Measurements from ENCODE around the gene LETMD1. TPM values are rescaled to one million over a fixed set of nuclear protein-coding genes. Genes with fewer than 3 reads are reported as not detected.
"Not testable (repeated sequence)": the region's sequence is repeated elsewhere in the genome, so short reads cannot be mapped to it uniquely, and the experiment has no call there.

The LETMD1 gene
- total and polyA plus RNA-seq, 2 donors (not counting 1 experiment from before 2014, with no cell fraction given) = 94.7 to 101 TPM

DNA sequence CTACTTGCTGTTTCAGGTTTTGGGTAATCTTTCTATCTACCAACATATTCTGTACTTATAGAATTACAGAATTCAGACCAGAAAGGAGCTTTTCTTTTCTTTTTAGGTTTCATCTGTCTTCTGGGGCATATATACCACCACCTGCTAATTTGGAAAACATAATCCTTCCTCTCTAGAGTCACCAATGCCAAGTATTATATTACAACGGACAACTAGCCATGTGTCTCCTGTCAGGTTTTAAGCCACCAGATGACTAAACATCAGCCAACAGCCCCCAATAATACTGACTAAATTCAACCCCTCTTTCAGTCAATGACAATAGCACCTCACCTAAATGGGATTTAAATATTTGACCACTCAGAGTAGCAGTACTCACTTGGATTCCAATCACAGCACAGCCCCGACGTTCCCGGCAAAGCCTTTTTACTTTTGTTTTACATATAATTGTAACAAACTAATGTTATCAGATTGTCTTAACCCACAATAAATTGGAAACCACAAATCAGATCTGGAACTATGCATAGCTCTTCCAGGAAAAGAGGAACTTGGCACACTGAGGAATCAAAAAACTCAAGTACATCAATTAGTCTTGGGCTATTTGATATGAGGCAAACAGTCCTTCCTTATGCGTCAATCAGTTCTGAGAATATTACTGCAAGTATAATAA is 35.4 kb upstream of the LETMD1 start:
- intact Hi-C loops (cut with micrococcal nuclease) = no loop called here
- POLR2A ChIA-PET = interaction anchor here (0.6 to 0.7 kb wide), 2 partner anchors 14 to 33 kb away, joined by 3 to 9 read pairs; partner anchors contain the start of gene SLC11A2
- H3K4me1 Mint-ChIP-seq = peaks cover 18% of the 10 kb centered on the region
- no peak overlapping the region for H3K27ac Mint-ChIP-seq
- Histone ChIP-seq H3K27me3 (replicated peaks in 1 of 4; ENCODE audit: control extremely low read depth in 1 of 4, control insufficient read depth in 3 of 4, insufficient read depth in 4 of 4, low read length in 3 of 4) (no peaks in the 10 kb centered on the region), H3K4me1 (ENCODE audit: control insufficient read depth in 2 of 2, insufficient read depth in 2 of 2, low read length in 2 of 2) (peaks cover 13 to 14% of the 10 kb centered on the region in 2 donors), H3K4me3 (ENCODE audit: control extremely low read depth in 1 of 5, extremely low read depth in 1 of 5, insufficient read depth in 1 of 5, low read depth in 2 of 5, low read length in 4 of 5) (no peak overlapping the region), H3K4me2 (replicated peaks; ENCODE audit: low read depth, low read length, poor library complexity, severe bottlenecking) (no peak overlapping the region), H3K9me3 (ENCODE audit: control extremely low read depth in 1 of 3, control insufficient read depth in 2 of 3, insufficient read depth in 1 of 3, low read length in 2 of 3) (no peaks in the 10 kb centered on the region), H3K9ac (ENCODE audit: low read length) (no peak overlapping the region), H3K79me2 (ENCODE audit: control insufficient read depth, insufficient read depth, low read length) (peaks cover 68% of the 10 kb centered on the region), H3K27ac (ENCODE audit: low read length in 2 of 2) (no peak overlapping the region), H2AFZ (ENCODE audit: insufficient read depth, low read depth, low read length, poor library complexity, severe bottlenecking) (no peak overlapping the region), H4K20me1 (ENCODE audit: control insufficient read depth, insufficient read depth, low read length, poor library complexity, severe bottlenecking) (peaks cover 5% of the 10 kb centered on the region), H3K36me3 (replicated peaks in 1 of 2; ENCODE audit: control extremely low read depth in 1 of 2, control insufficient read depth in 1 of 2, extremely low read depth in 1 of 2, insufficient read depth in 2 of 2, low read length in 1 of 2) (no peaks in the 10 kb centered on the region)
- CTCF ChIA-PET = interaction anchor here (0.7 to 1.6 kb wide), 2 partner anchors 10 to 295 kb away, joined by 3 to 6 read pairs; no protein-coding TSS in a partner anchor
- ATAC-seq (ENCODE audit: low read depth) = no peak
- H3K9me3 Mint-ChIP-seq (ENCODE audit: insufficient read depth) = no peaks in the 10 kb centered on the region
- no peak overlapping the region for H3K4me3 Mint-ChIP-seq
- no peak for TF ChIP-seq CTCF (IDR thresholded peaks at IDR 0.05)
- TF ChIP-seq EZH2 (IDR thresholded peaks at IDR 0.05; ENCODE audit: borderline replicate concordance, insufficient read depth, low read depth, low read length, poor library complexity, severe bottlenecking) = no peak
- 89% methylated on average over 1 of the region's 5 CpGs for WGBS (ENCODE audit: insufficient coverage)
- H3K27me3 Mint-ChIP-seq = no peaks in the 10 kb centered on the region
- DNase-seq = no peak

DNA sequence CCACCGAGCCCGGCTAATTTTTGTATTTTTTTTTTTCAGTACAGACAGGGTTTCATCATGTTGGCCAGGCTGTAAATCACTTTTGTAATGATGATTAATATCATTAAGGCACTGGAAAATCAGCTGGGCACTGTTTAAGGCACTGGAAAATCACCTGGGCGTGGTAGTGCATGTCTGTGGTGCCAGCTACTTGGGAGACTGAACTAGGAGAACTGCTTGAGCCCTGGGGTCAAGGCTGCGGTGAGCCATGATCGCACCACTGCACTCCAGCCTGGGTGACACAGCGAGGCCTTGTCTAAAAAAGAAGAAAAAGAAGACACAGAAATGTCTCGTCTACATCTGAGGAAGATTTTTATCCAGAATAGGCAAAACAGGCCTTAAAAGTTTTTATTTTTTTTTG is 34.7 kb upstream of the LETMD1 start:
- DNase-seq (no peak), ATAC-seq (ENCODE audit: low read depth) (no peak)
- no peak overlapping the region for H2AFZ ChIP-seq (ENCODE audit: insufficient read depth, low read depth, low read length, poor library complexity, severe bottlenecking)
- Mint-ChIP-seq H3K9me3 (ENCODE audit: insufficient read depth) (no peaks in the 10 kb centered on the region), H3K27me3 (no peaks in the 10 kb centered on the region), H3K4me3 (no peak overlapping the region), H3K4me1 (peaks cover 16% of the 10 kb centered on the region), H3K27ac (no peak overlapping the region)
- WGBS (ENCODE audit: insufficient coverage) = 100% methylated on average over 7 of the region's 7 CpGs
- intact Hi-C loops (cut with micrococcal nuclease) = no loop called here
- no peaks in the 10 kb centered on the region for H3K27me3 ChIP-seq (replicated peaks in 1 of 4; ENCODE audit: control extremely low read depth in 1 of 4, control insufficient read depth in 3 of 4, insufficient read depth in 4 of 4, low read length in 3 of 4)
- H3K79me2 ChIP-seq (ENCODE audit: control insufficient read depth, insufficient read depth, low read length) = peaks cover 75% of the 10 kb centered on the region
- no peak overlapping the region for H3K27ac ChIP-seq (ENCODE audit: low read length in 2 of 2)
- no peak overlapping the region for H3K4me2 ChIP-seq (replicated peaks; ENCODE audit: low read depth, low read length, poor library complexity, severe bottlenecking)
- no peak overlapping the region for H3K9ac ChIP-seq (ENCODE audit: low read length)
- H3K4me3 ChIP-seq (ENCODE audit: control extremely low read depth in 1 of 5, extremely low read depth in 1 of 5, insufficient read depth in 1 of 5, low read depth in 2 of 5, low read length in 4 of 5) = no peak overlapping the region
- H3K4me1 ChIP-seq (ENCODE audit: control insufficient read depth in 2 of 2, insufficient read depth in 2 of 2, low read length in 2 of 2) = peaks cover 11 to 12% of the 10 kb centered on the region in 2 donors
- ChIA-PET POLR2A (interaction anchor here (0.7 kb wide), 1 partner anchor 13 kb away, joined by 3 read pairs; the partner anchor contains the start of gene SLC11A2), CTCF (interaction anchor here (1.6 kb wide), 1 partner anchor 9 kb away, joined by 6 read pairs; no protein-coding TSS in a partner anchor)
- no peaks in the 10 kb centered on the region for H3K9me3 ChIP-seq (ENCODE audit: control extremely low read depth in 1 of 3, control insufficient read depth in 2 of 3, insufficient read depth in 1 of 3, low read length in 2 of 3)
- H3K36me3 ChIP-seq (replicated peaks in 1 of 2; ENCODE audit: control extremely low read depth in 1 of 2, control insufficient read depth in 1 of 2, extremely low read depth in 1 of 2, insufficient read depth in 2 of 2, low read length in 1 of 2) = no peaks in the 10 kb centered on the region
- TF ChIP-seq EZH2 (IDR thresholded peaks at IDR 0.05; ENCODE audit: borderline replicate concordance, insufficient read depth, low read depth, low read length, poor library complexity, severe bottlenecking) = no peak
- TF ChIP-seq CTCF (IDR thresholded peaks at IDR 0.05) = no peak
- peaks cover 5% of the 10 kb centered on the region for H4K20me1 ChIP-seq (ENCODE audit: control insufficient read depth, insufficient read depth, low read length, poor library complexity, severe bottlenecking)

DNA sequence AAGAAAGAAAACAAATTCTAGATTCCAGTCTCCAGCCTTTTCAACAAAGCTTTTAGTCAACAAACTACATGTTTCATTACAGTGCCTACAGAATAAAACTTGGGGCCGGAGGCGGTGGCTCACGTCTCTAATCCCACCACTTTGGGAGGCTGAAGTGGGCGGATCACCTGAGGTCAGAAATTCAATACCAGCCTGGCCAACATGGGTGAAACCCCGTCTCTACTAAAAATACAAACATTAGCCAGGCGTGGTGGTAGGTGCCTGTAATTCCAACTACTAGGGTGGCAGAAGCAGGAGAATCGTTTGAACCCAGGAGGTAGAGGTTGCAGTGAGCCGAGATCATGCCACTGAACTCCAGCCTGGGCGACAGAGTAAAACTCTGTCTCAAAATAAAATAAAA is 33.7 kb upstream of the LETMD1 start:
- DNase-seq; H3K27ac Mint-ChIP-seq; H4K20me1 ChIP-seq (ENCODE audit: control insufficient read depth, insufficient read depth, low read length, poor library complexity, severe bottlenecking); H3K4me1 Mint-ChIP-seq; POLR2A ChIA-PET; CTCF ChIA-PET; H3K27me3 Mint-ChIP-seq; H3K27me3 ChIP-seq (replicated peaks in 1 of 4; ENCODE audit: control extremely low read depth in 1 of 4, control insufficient read depth in 3 of 4, insufficient read depth in 4 of 4, low read length in 3 of 4); H3K36me3 ChIP-seq (replicated peaks in 1 of 2; ENCODE audit: control extremely low read depth in 1 of 2, control insufficient read depth in 1 of 2, extremely low read depth in 1 of 2, insufficient read depth in 2 of 2, low read length in 1 of 2); H3K9ac ChIP-seq (ENCODE audit: low read length); H3K4me2 ChIP-seq (replicated peaks; ENCODE audit: low read depth, low read length, poor library complexity, severe bottlenecking); H3K9me3 Mint-ChIP-seq (ENCODE audit: insufficient read depth); intact Hi-C loops (cut with micrococcal nuclease); H3K27ac ChIP-seq (ENCODE audit: low read length in 2 of 2); H3K9me3 ChIP-seq (ENCODE audit: control extremely low read depth in 1 of 3, control insufficient read depth in 2 of 3, insufficient read depth in 1 of 3, low read length in 2 of 3); H3K4me3 Mint-ChIP-seq; ATAC-seq (ENCODE audit: low read depth); H2AFZ ChIP-seq (ENCODE audit: insufficient read depth, low read depth, low read length, poor library complexity, severe bottlenecking); H3K4me1 ChIP-seq (ENCODE audit: control insufficient read depth in 2 of 2, insufficient read depth in 2 of 2, low read length in 2 of 2); H3K4me3 ChIP-seq (ENCODE audit: control extremely low read depth in 1 of 5, extremely low read depth in 1 of 5, insufficient read depth in 1 of 5, low read depth in 2 of 5, low read length in 4 of 5): not testable (repeated sequence)
- H3K79me2 ChIP-seq (ENCODE audit: control insufficient read depth, insufficient read depth, low read length) = peaks cover 75% of the 10 kb centered on the region
- 97% methylated on average over 6 of the region's 9 CpGs for WGBS (ENCODE audit: insufficient coverage)

Measured in B cell (primary cell).